T-helper 2 cell treated with Interferon-gamma antibody and Interleukin-4, amounts not matched to agents 5 μg/mL and 100 μg/mL, for 36 hours (primary cell): ENCODE results near the gene GPC5.
"Not testable (repeated sequence)": the region's sequence is repeated elsewhere in the genome, so short reads cannot be mapped to it uniquely, and the experiment has no call there.

Experiments
- DNase-seq: peaks from one replicate; pipeline ENCODE4 v3.0.0; 2021; ENCODE audit warnings: low spot score
- H3K27ac Mint-ChIP-seq: one replicate; pipeline ENCODE4 v1.8.0; 2021; ENCODE audit warnings: mild to moderate bottlenecking, mixed read lengths
- H3K27me3 Mint-ChIP-seq: one replicate; pipeline ENCODE4 v1.8.0; 2021; ENCODE audit warnings: low read depth, mixed read lengths
- H3K36me3 Mint-ChIP-seq: one replicate; pipeline ENCODE4 v1.8.0; 2021; ENCODE audit warnings: low read depth, mixed read lengths
- H3K4me1 Mint-ChIP-seq: one replicate; pipeline ENCODE4 v1.8.0; 2021; ENCODE audit warnings: low read depth, mixed read lengths
- H3K4me3 Mint-ChIP-seq: one replicate; pipeline ENCODE4 v1.8.0; 2022; ENCODE audit warnings: mild to moderate bottlenecking, moderate library complexity, mixed read lengths
- H3K9me3 Mint-ChIP-seq: one replicate; pipeline ENCODE4 v1.8.0; 2021; ENCODE audit warnings: mixed read lengths

The GPC5 gene

DNA sequence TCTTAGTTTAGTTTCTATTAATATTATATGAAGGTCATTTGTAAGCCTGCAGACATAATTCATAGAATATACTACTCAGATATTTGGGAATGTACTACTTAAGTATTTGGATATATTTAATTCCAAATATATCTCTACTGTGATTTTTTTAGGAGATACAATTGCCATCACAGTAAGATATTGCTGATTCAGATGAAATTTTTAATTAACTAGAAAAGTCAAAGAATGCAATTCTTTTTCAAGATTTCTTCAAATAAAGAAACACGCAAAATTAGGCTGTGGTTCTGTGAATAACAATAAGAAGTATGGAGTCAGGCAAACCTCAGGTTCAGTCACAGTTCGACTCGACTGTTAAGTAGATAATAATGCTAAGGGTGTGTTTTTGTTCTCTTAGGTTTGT is 1277.8 kb downstream of the GPC5 start:
- Mint-ChIP-seq H3K9me3 (peaks cover 28% of the 10 kb centered on the region), H3K36me3 (no peaks in the 10 kb centered on the region), H3K4me1 (no peaks in the 10 kb centered on the region), H3K27ac (no peak overlapping the region), H3K27me3 (no peaks in the 10 kb centered on the region), H3K4me3 (no peak overlapping the region)
- DNase-seq, result no peak

DNA sequence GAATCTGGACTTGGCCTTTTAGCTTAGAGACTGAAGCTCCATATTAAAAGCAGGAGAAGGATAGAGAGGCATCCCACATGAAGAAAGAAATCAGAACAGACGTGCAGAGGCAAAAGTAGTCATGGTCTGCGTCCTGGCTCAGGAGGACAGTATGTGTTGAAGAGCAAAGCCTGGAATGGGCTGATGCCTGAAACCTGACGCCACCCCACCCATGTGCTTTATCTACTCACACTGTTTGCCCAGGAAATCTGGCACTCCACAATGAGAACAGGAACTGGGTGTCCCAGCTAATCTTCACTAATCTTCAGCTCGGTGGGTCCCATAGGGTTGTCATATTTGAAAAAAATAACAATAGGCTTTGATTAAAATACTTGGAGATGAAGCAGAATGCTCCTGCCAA is 1279.2 kb downstream of the GPC5 start:
- Mint-ChIP-seq H3K36me3 (no peaks in the 10 kb centered on the region), H3K27me3 (no peaks in the 10 kb centered on the region), H3K4me3 (no peak overlapping the region), H3K9me3 (peaks cover 25% of the 10 kb centered on the region), H3K27ac (no peak overlapping the region), H3K4me1 (no peaks in the 10 kb centered on the region)
- no peak for DNase-seq

DNA sequence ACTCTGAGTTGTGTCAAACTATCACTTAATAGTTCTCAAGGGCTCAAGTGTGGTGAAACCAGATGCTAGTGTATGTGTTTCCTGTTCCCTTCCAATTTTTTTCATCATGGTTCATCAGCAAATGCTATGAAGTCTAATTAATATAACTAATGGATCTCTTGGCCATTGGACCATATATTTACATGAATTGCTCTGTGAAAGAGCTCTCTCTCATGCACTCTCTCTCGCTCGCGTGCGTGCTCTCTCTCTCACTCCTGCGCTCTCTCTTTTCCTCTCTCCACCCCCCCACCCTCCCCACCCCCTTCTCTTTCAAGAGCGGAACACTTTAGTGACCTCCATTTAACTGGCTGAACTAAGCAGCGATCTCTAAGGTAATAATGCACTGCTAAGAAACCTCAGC is 1281.2 kb downstream of the GPC5 start:
- H3K36me3 Mint-ChIP-seq, result no peaks in the 10 kb centered on the region
- no peak overlapping the region for H3K4me3 Mint-ChIP-seq
- DNase-seq, result no peak
- no peaks in the 10 kb centered on the region for H3K4me1 Mint-ChIP-seq
- H3K27ac Mint-ChIP-seq, result no peak overlapping the region
- no peaks in the 10 kb centered on the region for H3K27me3 Mint-ChIP-seq
- peaks cover 21% of the 10 kb centered on the region for H3K9me3 Mint-ChIP-seq

DNA sequence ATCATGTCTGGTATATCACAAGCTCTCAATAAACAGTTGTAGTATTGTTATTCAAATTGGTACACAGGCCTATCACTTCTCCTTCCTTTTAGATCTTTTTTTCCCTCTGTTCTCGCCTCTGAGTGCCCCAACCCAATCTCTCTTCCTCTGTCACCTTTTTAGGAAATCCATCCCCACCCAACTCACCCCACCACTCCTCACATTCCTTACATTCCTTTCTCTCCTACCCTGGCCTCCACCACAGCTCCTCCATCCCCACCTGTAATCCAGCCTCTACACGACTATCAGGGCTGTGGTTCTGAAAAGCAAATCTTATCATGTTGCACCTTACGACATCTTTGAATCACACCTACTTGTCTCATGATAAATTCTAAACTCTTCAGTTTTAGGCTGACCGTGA is 1282.8 kb downstream of the GPC5 start:
- no peak overlapping the region for H3K4me3 Mint-ChIP-seq
- H3K9me3 Mint-ChIP-seq, result peaks cover 21% of the 10 kb centered on the region
- H3K4me1 Mint-ChIP-seq, result no peaks in the 10 kb centered on the region

DNA sequence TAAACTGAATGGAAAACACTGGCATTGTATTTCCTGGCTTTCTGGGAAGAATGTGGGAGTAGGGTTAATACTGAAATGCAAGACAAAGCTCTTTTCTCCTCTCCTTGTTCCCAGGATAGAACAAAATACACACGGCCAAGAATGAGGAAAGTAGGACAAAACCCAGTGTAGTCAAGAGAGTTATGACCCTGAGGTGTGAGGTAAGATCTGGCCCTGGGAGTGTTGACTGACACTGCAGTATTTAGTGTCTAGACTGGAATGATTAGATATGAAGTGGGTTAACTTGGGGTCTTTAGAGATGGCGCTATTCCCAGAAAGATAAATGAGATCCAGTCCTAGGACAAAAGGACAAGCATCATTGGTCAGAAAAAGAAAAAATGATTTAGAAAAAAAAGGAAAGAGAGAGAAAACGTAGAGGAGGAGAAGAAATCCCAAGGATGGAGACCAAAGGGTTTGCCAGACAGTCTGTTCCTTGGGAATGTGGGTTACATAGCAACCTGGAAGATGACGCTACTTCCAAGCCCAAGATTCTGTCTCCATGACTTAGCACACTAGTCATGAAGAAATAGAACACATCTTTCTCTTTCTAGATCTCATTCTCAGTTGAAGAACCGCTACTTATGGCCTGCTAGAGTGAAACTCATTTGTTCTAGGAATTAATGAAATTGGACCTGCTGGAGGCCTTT is 1284.6 kb downstream of the GPC5 start:
- Mint-ChIP-seq H3K4me1 (no peaks in the 10 kb centered on the region), H3K27me3 (no peaks in the 10 kb centered on the region), H3K4me3 (no peak overlapping the region), H3K36me3 (no peaks in the 10 kb centered on the region), H3K27ac (no peak overlapping the region), H3K9me3 (peaks cover 15% of the 10 kb centered on the region)
- no peak for DNase-seq

More for the DNA sequence above, 1282.8 kb downstream of the GPC5 start:
- Mint-ChIP-seq H3K27me3 (no peaks in the 10 kb centered on the region), H3K36me3 (no peaks in the 10 kb centered on the region), H3K27ac (no peak overlapping the region)
- no peak for DNase-seq

DNA sequence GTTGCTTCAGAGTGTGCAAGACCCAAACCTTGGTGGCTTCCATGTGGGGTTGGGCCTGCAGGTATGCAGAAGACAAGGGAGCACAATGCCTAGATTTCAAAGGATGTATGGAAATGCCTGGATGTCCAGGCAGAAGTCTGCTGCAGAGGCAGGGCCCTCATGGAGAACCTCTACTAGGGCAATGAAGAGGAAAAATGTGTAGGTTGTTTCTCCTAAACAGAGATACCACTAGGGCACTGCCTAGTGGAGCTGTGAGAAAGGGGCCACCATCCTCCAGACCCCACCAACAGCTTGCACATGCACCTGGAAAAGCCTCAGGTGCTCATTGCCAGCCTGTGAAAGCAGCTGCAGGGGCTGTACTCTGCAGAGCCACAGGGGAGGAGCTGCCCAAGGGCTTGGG is 1295.6 kb downstream of the GPC5 start:
- Mint-ChIP-seq H3K4me1 (no peaks in the 10 kb centered on the region), H3K36me3 (no peaks in the 10 kb centered on the region), H3K27me3 (no peaks in the 10 kb centered on the region), H3K4me3 (no peak overlapping the region), H3K27ac (no peak overlapping the region), H3K9me3 (peaks cover 23% of the 10 kb centered on the region)
- DNase-seq, result no peak

DNA sequence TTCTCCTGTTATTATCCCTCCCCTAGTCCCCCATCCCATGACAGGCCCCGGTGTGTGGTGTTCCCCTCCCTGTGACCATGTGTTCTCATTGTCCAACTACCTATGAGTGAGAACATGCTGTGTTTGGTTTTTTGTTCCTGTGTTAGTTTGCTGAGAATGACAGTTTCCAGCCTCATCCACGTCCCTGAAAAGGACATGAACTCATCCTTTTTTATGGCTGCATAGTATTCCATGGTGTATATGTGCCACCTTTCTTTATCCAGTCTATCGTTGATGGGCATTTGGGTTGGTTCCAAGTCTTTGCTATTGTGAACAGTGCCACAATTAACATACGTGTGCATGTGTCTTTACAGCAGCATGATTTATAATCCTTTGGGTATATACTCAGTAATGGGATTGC is 1297.4 kb downstream of the GPC5 start:
- H3K27me3 Mint-ChIP-seq, H3K4me3 Mint-ChIP-seq, DNase-seq, H3K27ac Mint-ChIP-seq, H3K36me3 Mint-ChIP-seq, H3K4me1 Mint-ChIP-seq: not testable (repeated sequence)
- peaks cover 31% of the 10 kb centered on the region for H3K9me3 Mint-ChIP-seq

DNA sequence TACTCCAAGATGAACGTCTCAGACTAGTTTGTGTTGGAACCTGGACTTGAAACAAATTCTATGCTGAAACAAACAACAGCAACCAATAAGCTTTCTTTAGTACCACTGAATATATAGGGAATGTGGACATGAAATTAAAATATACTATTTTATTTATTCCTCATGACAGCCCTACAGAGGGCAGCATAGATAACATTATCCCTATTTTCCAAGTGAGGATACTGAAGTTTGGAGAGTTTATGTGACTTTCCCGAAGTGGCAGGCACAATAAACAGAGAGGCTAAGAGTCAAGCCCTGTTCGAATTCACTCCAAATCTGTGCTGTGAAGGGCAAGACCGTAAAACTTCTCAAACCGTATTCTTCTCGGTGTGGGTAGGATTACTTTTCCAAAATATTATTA is 1318.3 kb downstream of the GPC5 start:
- Mint-ChIP-seq H3K27me3 (no peaks in the 10 kb centered on the region), H3K27ac (no peak overlapping the region), H3K4me1 (no peaks in the 10 kb centered on the region), H3K4me3 (no peak overlapping the region), H3K9me3 (peaks cover 9% of the 10 kb centered on the region), H3K36me3 (no peaks in the 10 kb centered on the region)
- DNase-seq, result no peak

DNA sequence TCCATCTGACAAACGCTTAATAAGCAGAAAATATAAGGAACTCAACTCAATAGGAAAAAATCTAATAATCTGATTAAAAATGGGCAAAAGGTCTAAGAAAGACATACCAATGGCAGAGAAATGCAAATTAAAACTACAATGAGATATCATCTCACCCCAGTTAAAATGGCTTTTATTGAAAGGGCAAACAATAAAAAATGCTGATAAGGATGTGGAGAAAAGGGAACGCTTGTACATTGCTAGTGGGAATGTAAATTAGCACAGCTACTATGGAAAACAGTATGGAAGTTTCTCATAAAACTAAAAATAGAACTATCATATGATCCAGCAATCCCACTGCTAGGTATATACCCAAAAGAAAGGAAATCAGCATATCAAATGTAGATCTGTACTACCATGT is 1319.4 kb downstream of the GPC5 start:
- no peaks in the 10 kb centered on the region for H3K4me1 Mint-ChIP-seq
- H3K4me3 Mint-ChIP-seq, result no peak overlapping the region
- H3K27ac Mint-ChIP-seq, result no peak overlapping the region
- no peaks in the 10 kb centered on the region for H3K27me3 Mint-ChIP-seq
- DNase-seq, result no peak
- H3K36me3 Mint-ChIP-seq, result no peaks in the 10 kb centered on the region
- peaks cover 6% of the 10 kb centered on the region for H3K9me3 Mint-ChIP-seq

DNA sequence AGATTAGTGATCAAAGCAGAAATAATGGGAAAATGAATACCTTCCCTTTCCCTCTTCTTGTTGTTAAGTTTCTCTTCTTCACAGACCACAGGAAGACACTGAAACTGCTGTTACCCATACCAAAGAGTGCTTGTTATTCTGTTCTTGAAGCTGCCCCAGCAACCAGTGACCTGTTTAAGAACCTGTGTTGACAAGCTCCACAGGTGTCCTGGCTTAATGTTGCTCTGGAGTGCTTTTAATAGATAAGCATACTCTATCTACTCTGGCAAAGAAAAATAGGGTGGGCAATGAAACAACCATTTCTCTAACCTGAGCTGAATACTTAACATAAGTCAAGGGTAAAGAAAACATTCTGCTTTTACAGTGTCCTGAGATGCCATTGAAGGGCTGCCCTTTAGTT is 1321.4 kb downstream of the GPC5 start:
- Mint-ChIP-seq H3K27ac (no peak overlapping the region), H3K36me3 (no peaks in the 10 kb centered on the region)

DNA sequence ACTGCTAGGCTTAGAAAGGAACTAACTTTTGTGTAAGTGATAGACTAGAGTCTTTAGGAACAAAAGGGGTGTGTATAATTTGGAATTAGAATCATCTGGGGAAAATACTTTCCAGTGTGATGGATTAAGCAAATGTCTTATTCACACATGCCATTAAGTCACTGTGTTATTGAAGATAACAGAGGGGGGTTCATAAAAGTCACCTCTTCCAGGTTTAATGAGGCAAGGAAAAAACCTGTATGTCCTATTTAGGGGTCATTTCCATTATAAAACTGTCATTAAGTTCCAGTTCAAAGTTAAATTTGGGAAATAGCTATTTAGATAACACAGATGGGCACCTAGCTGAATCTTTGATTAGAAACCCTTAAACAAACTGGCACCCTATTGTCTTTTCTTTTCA is 1323.2 kb downstream of the GPC5 start:
- DNase-seq, result no peak
- no peaks in the 10 kb centered on the region for H3K4me1 Mint-ChIP-seq
- no peak overlapping the region for H3K4me3 Mint-ChIP-seq
- no peak overlapping the region for H3K27ac Mint-ChIP-seq
- H3K27me3 Mint-ChIP-seq, result no peaks in the 10 kb centered on the region
- H3K9me3 Mint-ChIP-seq, result no peaks in the 10 kb centered on the region
- no peaks in the 10 kb centered on the region for H3K36me3 Mint-ChIP-seq

More for the DNA sequence above, 1321.4 kb downstream of the GPC5 start:
- Mint-ChIP-seq H3K9me3 (no peaks in the 10 kb centered on the region), H3K4me3 (no peak overlapping the region), H3K4me1 (no peaks in the 10 kb centered on the region), H3K27me3 (no peaks in the 10 kb centered on the region)
- DNase-seq, result no peak

DNA sequence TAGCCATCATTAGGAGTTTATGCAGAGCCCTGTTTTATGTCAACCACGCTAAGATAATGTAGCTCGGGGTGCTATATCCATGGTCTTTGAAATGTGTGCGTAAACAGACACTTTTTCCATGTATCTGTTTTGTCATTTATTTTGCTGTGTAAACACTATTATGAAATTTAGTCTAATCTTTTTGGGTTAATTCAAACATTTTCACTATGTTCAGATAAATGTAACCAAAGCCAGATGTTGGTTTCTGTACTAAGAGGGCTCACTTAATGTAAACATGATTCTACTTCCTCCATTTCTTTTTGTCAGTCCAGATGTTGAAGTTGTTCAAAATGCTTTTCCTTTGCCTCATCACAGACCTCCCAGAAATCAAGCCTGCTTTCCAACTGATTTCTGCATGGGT is 1328.7 kb downstream of the GPC5 start:
- no peaks in the 10 kb centered on the region for H3K36me3 Mint-ChIP-seq
- H3K4me1 Mint-ChIP-seq, result no peaks in the 10 kb centered on the region
- H3K27ac Mint-ChIP-seq, result no peak overlapping the region
- no peak overlapping the region for H3K4me3 Mint-ChIP-seq
- no peaks in the 10 kb centered on the region for H3K27me3 Mint-ChIP-seq
- no peak for DNase-seq
- peaks cover 3% of the 10 kb centered on the region for H3K9me3 Mint-ChIP-seq

DNA sequence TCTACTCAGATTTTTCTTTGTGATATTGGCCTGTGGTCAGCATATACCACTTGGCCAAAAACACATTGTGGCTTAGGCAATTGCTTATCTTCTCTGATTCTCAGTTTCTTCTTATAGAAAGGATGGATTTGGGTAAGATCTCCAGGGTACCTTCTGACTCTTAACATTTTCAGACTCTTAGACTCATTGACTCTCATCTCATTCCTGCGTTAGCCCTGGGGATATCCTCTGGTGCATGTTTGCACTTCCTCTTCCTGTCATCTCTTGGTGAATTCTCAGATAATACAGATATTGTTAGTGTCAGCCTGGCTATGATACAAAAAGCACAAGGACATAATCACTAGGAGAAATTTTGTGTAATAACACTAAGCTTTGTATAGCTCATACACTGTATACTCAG is 1335.6 kb downstream of the GPC5 start:
- peaks cover 11% of the 10 kb centered on the region for H3K9me3 Mint-ChIP-seq
- H3K27me3 Mint-ChIP-seq, result no peaks in the 10 kb centered on the region
- H3K36me3 Mint-ChIP-seq, result no peaks in the 10 kb centered on the region

DNA sequence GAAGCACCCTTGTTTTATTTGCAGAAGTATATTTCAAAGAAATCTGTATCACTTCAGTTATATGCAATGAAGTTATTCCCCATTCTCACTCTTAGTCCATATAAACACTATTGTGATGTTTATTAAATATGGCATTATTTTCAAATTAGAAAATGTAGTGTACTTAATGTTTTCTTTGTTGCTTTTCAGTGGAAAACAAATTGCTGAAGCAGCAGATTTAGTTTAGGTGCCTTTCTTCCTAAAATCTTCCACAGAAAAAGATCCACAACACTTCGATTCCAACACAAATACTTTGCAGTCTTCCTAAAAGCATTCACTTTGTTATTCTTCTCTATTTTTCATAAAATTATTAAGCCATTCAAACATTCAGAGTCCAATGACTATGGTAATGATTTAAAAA is 1336.1 kb downstream of the GPC5 start:
- Mint-ChIP-seq H3K36me3 (no peaks in the 10 kb centered on the region), H3K4me3 (no peak overlapping the region), H3K27me3 (no peaks in the 10 kb centered on the region), H3K9me3 (peaks cover 11% of the 10 kb centered on the region), H3K27ac (no peak overlapping the region), H3K4me1 (no peaks in the 10 kb centered on the region)
- no peak for DNase-seq

More for the DNA sequence above, 1335.6 kb downstream of the GPC5 start:
- Mint-ChIP-seq H3K27ac (no peak overlapping the region), H3K4me3 (no peak overlapping the region), H3K4me1 (no peaks in the 10 kb centered on the region)
- no peak for DNase-seq

DNA sequence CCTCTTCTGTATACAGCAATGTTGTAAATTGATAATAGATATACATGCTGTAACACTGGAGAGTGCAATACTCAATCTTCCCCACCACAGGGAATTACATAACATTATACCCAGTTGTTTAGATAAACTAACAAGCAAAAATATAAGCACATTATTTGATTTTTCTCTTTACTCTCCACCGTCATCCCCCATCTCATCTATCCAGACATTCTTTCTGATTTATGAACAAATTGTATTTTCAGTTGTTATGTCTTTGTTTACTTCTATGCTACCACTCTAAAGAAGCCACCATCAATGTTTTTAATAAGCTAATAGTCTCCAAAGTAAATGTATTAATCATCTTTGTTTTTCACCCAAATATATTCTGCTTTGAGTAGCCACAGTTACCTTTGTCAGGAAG is 1337.5 kb downstream of the GPC5 start:
- Mint-ChIP-seq H3K36me3 (no peaks in the 10 kb centered on the region), H3K27ac (no peak overlapping the region), H3K27me3 (no peaks in the 10 kb centered on the region), H3K4me1 (no peaks in the 10 kb centered on the region), H3K9me3 (peaks cover 20% of the 10 kb centered on the region), H3K4me3 (no peak overlapping the region)
- no peak for DNase-seq
